HEK293 (cell line): ENCODE measurements around the gene F5.

Experiments
- MEIS1 ChIP-seq: sonication (generic); formaldehyde crosslinking; IDR thresholded peaks from 2 replicates; pipeline ENCODE4 v1.8.1; 2022; ENCODE audit warnings: missing genetic modification reagents, mild to moderate bottlenecking, borderline replicate concordance
- SP7 ChIP-seq: fragments of 450-650 bp; formaldehyde crosslinking; IDR thresholded peaks from 2 replicates; pipeline ENCODE4 v1.5.1; 2016; ENCODE audit warnings: missing biosample characterization, missing genetic modification characterization
- ZBTB26 ChIP-seq: fragments of 450-650 bp; formaldehyde crosslinking; optimal IDR thresholded peaks from 2 replicates; pipeline ENCODE3; 2016; ENCODE audit warnings: missing biosample characterization, mild to moderate bottlenecking, missing genetic modification characterization
- ZIC2 ChIP-seq: fragments of 450-650 bp; formaldehyde crosslinking; IDR thresholded peaks from 2 replicates; pipeline ENCODE4 v1.5.1; 2016; ENCODE audit warnings: missing biosample characterization, missing genetic modification characterization
- ZNF112 ChIP-seq: fragments of 450-650 bp; formaldehyde crosslinking; IDR thresholded peaks from 2 replicates; pipeline ENCODE4 v1.5.0; 2017; ENCODE audit warnings: missing biosample characterization, missing genetic modification characterization
- ZNF18 ChIP-seq: fragments of 450-650 bp; formaldehyde crosslinking; IDR thresholded peaks from 2 replicates; pipeline ENCODE4 v1.5.1; 2016; ENCODE audit warnings: missing biosample characterization, missing genetic modification characterization
- ZNF221 ChIP-seq: fragments of 450-650 bp; formaldehyde crosslinking; IDR thresholded peaks from 2 replicates; pipeline ENCODE4 v1.5.1; 2017; ENCODE audit warnings: missing biosample characterization, missing genetic modification characterization, borderline replicate concordance
- ZNF248 ChIP-seq: fragments of 450-650 bp; formaldehyde crosslinking; IDR thresholded peaks from 2 replicates; pipeline ENCODE4 v1.5.1; 2017; ENCODE audit warnings: missing biosample characterization, missing genetic modification characterization
- ZNF26 ChIP-seq: fragments of 450-650 bp; formaldehyde crosslinking; IDR thresholded peaks from 2 replicates; pipeline ENCODE4 v1.5.1; 2016; ENCODE audit warnings: missing biosample characterization, missing genetic modification characterization
- ZNF658 ChIP-seq: fragments of 450-650 bp; formaldehyde crosslinking; IDR thresholded peaks from 2 replicates; pipeline ENCODE4; 2016; ENCODE audit warnings: missing biosample characterization, missing genetic modification characterization
- ZNF660 ChIP-seq: fragments of 450-650 bp; IDR thresholded peaks from 2 replicates; pipeline ENCODE4 v1.5.1; 2018; ENCODE audit warnings: missing biosample characterization, mild to moderate bottlenecking, missing genetic modification characterization
- ZNF777 ChIP-seq: fragments of 450-650 bp; formaldehyde crosslinking; IDR thresholded peaks from 2 replicates; pipeline ENCODE4 v1.5.1; 2017; ENCODE audit warnings: missing biosample characterization, missing genetic modification characterization, borderline replicate concordance
- TF ChIP-seq, protein P1 (sequence below): fragments of 450-650 bp; formaldehyde crosslinking; IDR thresholded peaks from 2 replicates; pipeline ENCODE4 v1.5.1; 2016; ENCODE audit warnings: missing biosample characterization, missing genetic modification characterization
- TF ChIP-seq, protein P2 (sequence below): fragments of 450-650 bp; formaldehyde crosslinking; IDR thresholded peaks from 2 replicates; pipeline ENCODE4 v1.5.1; 2016; ENCODE audit warnings: missing biosample characterization, missing genetic modification characterization, low read depth
- TF ChIP-seq, protein P3 (sequence below): fragments of 450-650 bp; formaldehyde crosslinking; IDR thresholded peaks from 2 replicates; pipeline ENCODE4 v1.5.1; 2017; ENCODE audit warnings: missing biosample characterization, missing genetic modification characterization
- TF ChIP-seq, protein P4 (sequence below): fragments of 450-650 bp; formaldehyde crosslinking; IDR thresholded peaks from 2 replicates; pipeline ENCODE4 v1.5.1; 2016; ENCODE audit warnings: missing biosample characterization, missing genetic modification characterization

Gene F5

GRCh38 chr1:169485431-169486280, 100.6 kb downstream of the F5 start, which contains the start of gene SLC19A2 (continued):
- TF ChIP-seq ZIC2 (tag by site-specific recombination): peak; percentile 43
- no peak for TF ChIP-seq ZNF221 (tag by site-specific recombination)
- TF ChIP-seq ZNF26: no peak
- peak; percentile 68 for TF ChIP-seq SP7
- peak; percentile 84 for TF ChIP-seq ZBTB26 (tag by site-specific recombination)
- TF ChIP-seq, protein P1, sequence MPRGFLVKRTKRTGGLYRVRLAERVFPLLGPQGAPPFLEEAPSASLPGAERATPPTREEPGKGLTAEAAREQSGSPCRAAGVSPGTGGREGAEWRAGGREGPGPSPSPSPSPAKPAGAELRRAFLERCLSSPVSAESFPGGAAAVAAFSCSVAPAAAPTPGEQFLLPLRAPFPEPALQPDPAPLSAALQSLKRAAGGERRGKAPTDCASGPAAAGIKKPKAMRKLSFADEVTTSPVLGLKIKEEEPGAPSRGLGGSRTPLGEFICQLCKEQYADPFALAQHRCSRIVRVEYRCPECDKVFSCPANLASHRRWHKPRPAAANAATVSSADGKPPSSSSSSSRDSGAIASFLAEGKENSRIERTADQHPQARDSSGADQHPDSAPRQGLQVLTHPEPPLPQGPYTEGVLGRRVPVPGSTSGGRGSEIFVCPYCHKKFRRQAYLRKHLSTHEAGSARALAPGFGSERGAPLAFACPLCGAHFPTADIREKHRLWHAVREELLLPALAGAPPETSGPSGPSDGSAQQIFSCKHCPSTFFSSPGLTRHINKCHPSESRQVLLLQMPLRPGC (tag by site-specific recombination): no peak
- no peak for TF ChIP-seq ZNF18
- TF ChIP-seq ZNF112 (tag by site-specific recombination): no peak
- TF ChIP-seq MEIS1 (CRISPR knock-in tag): 0 out of 2 replicates have a peak, but pooled peaks have one; percentile 25
- TF ChIP-seq, protein P2, sequence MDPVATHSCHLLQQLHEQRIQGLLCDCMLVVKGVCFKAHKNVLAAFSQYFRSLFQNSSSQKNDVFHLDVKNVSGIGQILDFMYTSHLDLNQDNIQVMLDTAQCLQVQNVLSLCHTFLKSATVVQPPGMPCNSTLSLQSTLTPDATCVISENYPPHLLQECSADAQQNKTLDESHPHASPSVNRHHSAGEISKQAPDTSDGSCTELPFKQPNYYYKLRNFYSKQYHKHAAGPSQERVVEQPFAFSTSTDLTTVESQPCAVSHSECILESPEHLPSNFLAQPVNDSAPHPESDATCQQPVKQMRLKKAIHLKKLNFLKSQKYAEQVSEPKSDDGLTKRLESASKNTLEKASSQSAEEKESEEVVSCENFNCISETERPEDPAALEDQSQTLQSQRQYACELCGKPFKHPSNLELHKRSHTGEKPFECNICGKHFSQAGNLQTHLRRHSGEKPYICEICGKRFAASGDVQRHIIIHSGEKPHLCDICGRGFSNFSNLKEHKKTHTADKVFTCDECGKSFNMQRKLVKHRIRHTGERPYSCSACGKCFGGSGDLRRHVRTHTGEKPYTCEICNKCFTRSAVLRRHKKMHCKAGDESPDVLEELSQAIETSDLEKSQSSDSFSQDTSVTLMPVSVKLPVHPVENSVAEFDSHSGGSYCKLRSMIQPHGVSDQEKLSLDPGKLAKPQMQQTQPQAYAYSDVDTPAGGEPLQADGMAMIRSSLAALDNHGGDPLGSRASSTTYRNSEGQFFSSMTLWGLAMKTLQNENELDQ (tag by site-specific recombination): no peak
- TF ChIP-seq, protein P3, sequence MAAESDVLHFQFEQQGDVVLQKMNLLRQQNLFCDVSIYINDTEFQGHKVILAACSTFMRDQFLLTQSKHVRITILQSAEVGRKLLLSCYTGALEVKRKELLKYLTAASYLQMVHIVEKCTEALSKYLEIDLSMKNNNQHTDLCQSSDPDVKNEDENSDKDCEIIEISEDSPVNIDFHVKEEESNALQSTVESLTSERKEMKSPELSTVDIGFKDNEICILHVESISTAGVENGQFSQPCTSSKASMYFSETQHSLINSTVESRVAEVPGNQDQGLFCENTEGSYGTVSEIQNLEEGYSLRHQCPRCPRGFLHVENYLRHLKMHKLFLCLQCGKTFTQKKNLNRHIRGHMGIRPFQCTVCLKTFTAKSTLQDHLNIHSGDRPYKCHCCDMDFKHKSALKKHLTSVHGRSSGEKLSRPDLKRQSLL: peak; percentile 94
- peak; percentile 64; the same call in 1 of the 2 replicates for TF ChIP-seq ZNF660
- no peak for TF ChIP-seq ZNF777 (tag by site-specific recombination)
- TF ChIP-seq, protein P4, sequence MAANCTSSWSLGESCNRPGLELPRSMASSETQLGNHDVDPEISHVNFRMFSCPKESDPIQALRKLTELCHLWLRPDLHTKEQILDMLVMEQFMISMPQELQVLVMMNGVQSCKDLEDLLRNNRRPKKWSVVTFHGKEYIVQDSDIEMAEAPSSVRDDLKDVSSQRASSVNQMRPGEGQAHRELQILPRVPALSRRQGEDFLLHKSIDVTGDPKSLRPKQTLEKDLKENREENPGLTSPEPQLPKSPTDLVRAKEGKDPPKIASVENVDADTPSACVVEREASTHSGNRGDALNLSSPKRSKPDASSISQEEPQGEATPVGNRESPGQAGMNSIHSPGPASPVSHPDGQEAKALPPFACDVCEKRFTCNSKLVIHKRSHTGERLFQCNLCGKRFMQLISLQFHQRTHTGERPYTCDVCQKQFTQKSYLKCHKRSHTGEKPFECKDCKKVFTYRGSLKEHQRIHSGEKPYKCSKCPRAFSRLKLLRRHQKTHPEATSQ (tag by site-specific recombination): no peak
- no peak for TF ChIP-seq ZNF658 (tag by site-specific recombination)
- TF ChIP-seq ZNF248 (tag by site-specific recombination): no peak
